K562 (cell line): Measurements from ENCODE around the gene DGLUCY. TPM values are rescaled to one million over a fixed set of nuclear protein-coding genes. Genes with fewer than 3 reads are reported as not detected.

Source experiments
- CSDE1 ChIP-seq, 2 experiments: fragments of 450-650 bp; IDR thresholded peaks; 2 replicates each; pipeline ENCODE4 v1.6.1; 2016; ENCODE audit warnings: mild to moderate bottlenecking in 1 of 2
- CUX1 ChIP-seq: fragments of 200-800 bp; sonication (Bioruptor generic); IDR thresholded peaks from 2 replicates; pipeline ENCODE4 v1.6.1; 2016; ENCODE audit warnings: missing genetic modification characterization, missing compliant biosample characterization
- FIP1L1 ChIP-seq: fragments of 200-400 bp; formaldehyde crosslinking; IDR thresholded peaks from 2 replicates; pipeline ENCODE4 v1.6.1; 2018; ENCODE audit warnings: mild to moderate bottlenecking, low read depth, low read length; ENCODE audit not compliant: poor library complexity, severe bottlenecking
- FOS ChIP-seq: IDR thresholded peaks from 3 replicates; pipeline ENCODE4 v1.6.1; 2011; ENCODE audit not compliant: insufficient read length; ENCODE audit errors: extremely low read depth
- GTF2F1 ChIP-seq: IDR thresholded peaks from 2 replicates; pipeline ENCODE4 v1.6.1; 2011; ENCODE audit warnings: low read depth, low read length, improper control_type of control experiment
- GTF3C2 ChIP-seq: IDR thresholded peaks from 3 replicates; pipeline ENCODE4 v1.6.1; 2011; ENCODE audit warnings: borderline replicate concordance, mild to moderate bottlenecking, moderate library complexity; ENCODE audit not compliant: insufficient read length; ENCODE audit errors: extremely low read depth
- MAFF ChIP-seq: IDR thresholded peaks from 2 replicates; pipeline ENCODE4 v1.6.1; 2012; ENCODE audit warnings: low read length, improper control_type of control experiment
- PHF21A ChIP-seq: fragments of 450-650 bp; IDR thresholded peaks from 2 replicates; pipeline ENCODE4 v1.6.1; 2017; ENCODE audit warnings: low read depth, borderline replicate concordance
- SRSF3 ChIP-seq: fragments of 200-400 bp; formaldehyde crosslinking; IDR thresholded peaks from 2 replicates; pipeline ENCODE4 v1.6.1; 2016; ENCODE audit warnings: mild to moderate bottlenecking, low read length, moderate library complexity; ENCODE audit not compliant: insufficient read depth
- TEAD2 ChIP-seq: fragments of 450-650 bp; IDR thresholded peaks from 2 replicates; pipeline ENCODE4 v1.6.1; 2016; ENCODE audit warnings: missing genetic modification characterization, control low read depth, missing compliant biosample characterization
- ZNF133 ChIP-seq: fragments of 250-450 bp; sonication (Bioruptor Pico); IDR thresholded peaks from 2 replicates; pipeline ENCODE4 v1.4.0; 2020; ENCODE audit warnings: mild to moderate bottlenecking
- ZNF445 ChIP-seq: fragments of 250-450 bp; sonication (Bioruptor Pico); IDR thresholded peaks from 2 replicates; pipeline ENCODE4 v1.4.0; 2020; ENCODE audit warnings: low read depth, mild to moderate bottlenecking, moderate library complexity
- ZNF589 ChIP-seq: fragments of 200-800 bp; sonication (Bioruptor generic); IDR thresholded peaks from 2 replicates; pipeline ENCODE4 v1.6.1; 2016; ENCODE audit warnings: low read depth, missing genetic modification characterization, missing compliant biosample characterization
- ZNF79 ChIP-seq: fragments of 250-450 bp; sonication (Bioruptor Pico); IDR thresholded peaks from 2 replicates; pipeline ENCODE4 v1.4.0; 2020; ENCODE audit warnings: low read depth, mild to moderate bottlenecking, moderate library complexity
- polyA plus RNA-seq, 8 experiments: library from polyadenylated mRNA; depleted of rRNA in 4 of 8; stranded (reverse) in 5 of 8; unstranded in 3 of 8; fragments of >200 nt; fragmentation: Nextera tagmentation in 2 of 8; fragmentation: Illumina TruSeq in 1 of 8; extraction: Ambion mirVana in 2 of 8; extraction: Trizol in 1 of 8; gene quantifications; 2 replicates each; pipeline versions ENCODE4 v1.2.1 to v1.2.3, GENCODE V29; 2011 to 2014; ENCODE audit warnings: inconsistent platforms in 1 of 8, missing spikeins in 1 of 8
- total RNA-seq, 7 experiments: library from RNA; depleted of rRNA in 6 of 7; stranded (reverse); fragments of >200 nt in 6 of 7; fragmentation: Illumina TruSeq in 2 of 7; extraction: Trizol in 2 of 7; gene quantifications; 2 replicates each; pipeline versions ENCODE4 v1.2.1 to v1.2.3, GENCODE V29; 2011 to 2021; ENCODE audit warnings: low replicate concordance in 1 of 7
- TF ChIP-seq, protein P1 (sequence below): sonication (generic); formaldehyde crosslinking; IDR thresholded peaks from 2 replicates; pipeline ENCODE4 v1.8.0; 2022; ENCODE audit warnings: missing genetic modification reagents, mild to moderate bottlenecking, borderline replicate concordance
- TF ChIP-seq, protein P2 (sequence below), 3 experiments: IDR thresholded peaks in 2 of 3; conservative IDR thresholded peaks in 1 of 3; 2 replicates each; pipeline ENCODE4 v1.5.1; 2011 to 2012; ENCODE audit warnings: low read length in 3 of 3, mild to moderate bottlenecking in 3 of 3, control low read depth in 2 of 3, improper control_type of control experiment in 1 of 3, inconsistent platforms in 1 of 3, low read depth in 1 of 3, mixed read lengths in 1 of 3, moderate library complexity in 1 of 3; ENCODE audit not compliant: insufficient read depth in 2 of 3

The DGLUCY gene
- total and polyA plus RNA-seq, 9 of the 15 experiments (the other 6 are each of a cell fraction or from before 2014, with no cell fraction given): 9.9 to 28.4 (median 21.0) TPM

DNA sequence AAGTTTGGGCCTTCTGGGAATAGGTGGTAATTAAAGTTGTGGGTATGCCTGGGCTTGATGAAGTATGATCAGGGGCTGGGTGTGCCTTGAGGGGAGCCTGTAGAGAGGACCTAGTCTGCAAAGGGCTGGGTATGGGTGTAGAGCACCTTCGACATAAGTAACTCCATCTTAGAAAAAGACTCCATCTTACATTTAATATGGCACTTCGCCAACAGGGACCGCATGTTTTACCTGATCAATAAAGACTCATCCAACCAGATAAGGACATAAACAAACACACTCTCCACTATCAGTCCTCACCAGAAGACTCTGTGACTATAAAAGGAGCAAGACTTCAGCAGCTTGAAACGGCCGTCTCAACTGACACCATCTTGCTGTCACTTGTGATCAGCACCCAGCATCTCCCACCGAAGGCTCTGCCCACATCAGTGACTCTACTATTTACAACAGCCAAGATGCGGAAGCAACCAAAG lies 154.1 kb downstream of the DGLUCY start (continued):
- peak; percentile 95; the same call in 1 of the 2 replicates for TF ChIP-seq CUX1 (CRISPR knock-in tag)
- peak; percentile 93 for TF ChIP-seq ZNF445 (CRISPR knock-in tag)
- TF ChIP-seq FOS: no peak
- no peak for TF ChIP-seq PHF21A
- TF ChIP-seq MAFF: peak; percentile 17; the same call in 1 of the 2 replicates
- TF ChIP-seq FIP1L1: no peak
- peak; percentile 98 for TF ChIP-seq ZNF589
- TF ChIP-seq GTF3C2: no peak
- TF ChIP-seq ZNF133 (CRISPR knock-in tag): 0 out of 2 replicates have a peak, but pooled peaks have one; percentile 65
- 0 out of 4 replicates have a peak, but pooled peaks of 1 of the 2 experiments have one; percentile 36 for TF ChIP-seq CSDE1 (IDR thresholded peaks at IDR 0.05)
- TF ChIP-seq TEAD2 (tag): peak; percentile 84
- TF ChIP-seq, protein P1, sequence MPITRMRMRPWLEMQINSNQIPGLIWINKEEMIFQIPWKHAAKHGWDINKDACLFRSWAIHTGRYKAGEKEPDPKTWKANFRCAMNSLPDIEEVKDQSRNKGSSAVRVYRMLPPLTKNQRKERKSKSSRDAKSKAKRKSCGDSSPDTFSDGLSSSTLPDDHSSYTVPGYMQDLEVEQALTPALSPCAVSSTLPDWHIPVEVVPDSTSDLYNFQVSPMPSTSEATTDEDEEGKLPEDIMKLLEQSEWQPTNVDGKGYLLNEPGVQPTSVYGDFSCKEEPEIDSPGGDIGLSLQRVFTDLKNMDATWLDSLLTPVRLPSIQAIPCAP (CRISPR knock-in tag): no peak
- TF ChIP-seq, protein P2, sequence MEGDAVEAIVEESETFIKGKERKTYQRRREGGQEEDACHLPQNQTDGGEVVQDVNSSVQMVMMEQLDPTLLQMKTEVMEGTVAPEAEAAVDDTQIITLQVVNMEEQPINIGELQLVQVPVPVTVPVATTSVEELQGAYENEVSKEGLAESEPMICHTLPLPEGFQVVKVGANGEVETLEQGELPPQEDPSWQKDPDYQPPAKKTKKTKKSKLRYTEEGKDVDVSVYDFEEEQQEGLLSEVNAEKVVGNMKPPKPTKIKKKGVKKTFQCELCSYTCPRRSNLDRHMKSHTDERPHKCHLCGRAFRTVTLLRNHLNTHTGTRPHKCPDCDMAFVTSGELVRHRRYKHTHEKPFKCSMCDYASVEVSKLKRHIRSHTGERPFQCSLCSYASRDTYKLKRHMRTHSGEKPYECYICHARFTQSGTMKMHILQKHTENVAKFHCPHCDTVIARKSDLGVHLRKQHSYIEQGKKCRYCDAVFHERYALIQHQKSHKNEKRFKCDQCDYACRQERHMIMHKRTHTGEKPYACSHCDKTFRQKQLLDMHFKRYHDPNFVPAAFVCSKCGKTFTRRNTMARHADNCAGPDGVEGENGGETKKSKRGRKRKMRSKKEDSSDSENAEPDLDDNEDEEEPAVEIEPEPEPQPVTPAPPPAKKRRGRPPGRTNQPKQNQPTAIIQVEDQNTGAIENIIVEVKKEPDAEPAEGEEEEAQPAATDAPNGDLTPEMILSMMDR (IDR thresholded peaks at IDR 0.05 in 2 of 3, conservative IDR thresholded peaks at IDR 0.05 in 1 of 3; ENCODE audit: insufficient read depth in 2 of 3, low read depth in 1 of 3, low read length in 3 of 3): no peak
- TF ChIP-seq ZNF79 (CRISPR knock-in tag): peak; percentile 92
- TF ChIP-seq GTF2F1: no peak
- no peak for TF ChIP-seq SRSF3
